ENCODE results near the gene EPS8L2.

GRCh38 chr11:721741-722345 is 15.8 kb downstream of the EPS8L2 start:
- TF ChIP-seq POLR2A (IDR thresholded peaks at IDR 0.05) = no peak
- TF ChIP-seq, protein P1, sequence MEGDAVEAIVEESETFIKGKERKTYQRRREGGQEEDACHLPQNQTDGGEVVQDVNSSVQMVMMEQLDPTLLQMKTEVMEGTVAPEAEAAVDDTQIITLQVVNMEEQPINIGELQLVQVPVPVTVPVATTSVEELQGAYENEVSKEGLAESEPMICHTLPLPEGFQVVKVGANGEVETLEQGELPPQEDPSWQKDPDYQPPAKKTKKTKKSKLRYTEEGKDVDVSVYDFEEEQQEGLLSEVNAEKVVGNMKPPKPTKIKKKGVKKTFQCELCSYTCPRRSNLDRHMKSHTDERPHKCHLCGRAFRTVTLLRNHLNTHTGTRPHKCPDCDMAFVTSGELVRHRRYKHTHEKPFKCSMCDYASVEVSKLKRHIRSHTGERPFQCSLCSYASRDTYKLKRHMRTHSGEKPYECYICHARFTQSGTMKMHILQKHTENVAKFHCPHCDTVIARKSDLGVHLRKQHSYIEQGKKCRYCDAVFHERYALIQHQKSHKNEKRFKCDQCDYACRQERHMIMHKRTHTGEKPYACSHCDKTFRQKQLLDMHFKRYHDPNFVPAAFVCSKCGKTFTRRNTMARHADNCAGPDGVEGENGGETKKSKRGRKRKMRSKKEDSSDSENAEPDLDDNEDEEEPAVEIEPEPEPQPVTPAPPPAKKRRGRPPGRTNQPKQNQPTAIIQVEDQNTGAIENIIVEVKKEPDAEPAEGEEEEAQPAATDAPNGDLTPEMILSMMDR (IDR thresholded peaks at IDR 0.05) = no peak
